A549 (cell line): ENCODE data around the gene TWIST2. TPM values are rescaled to one million over a fixed set of nuclear protein-coding genes. Genes with fewer than 3 reads are reported as not detected.

Experiments used
- ATAC-seq, 2 experiments: fragments of 200-7000 bp in 1 of 2; fragments of >200 bp in 1 of 2; cut with Nextera tagmentation in 1 of 2; cut with Tn5 transposase in 1 of 2; 3 replicates each; pipeline versions ENCODE4 v1.8.0 to v1.9.1; 2018 to 2020; ENCODE audit warnings: mild to moderate bottlenecking in 1 of 2, moderate library complexity in 1 of 2
- CTCF ChIA-PET: fragments of 300-600 bp; sonication (Branson Sonifier 250); formaldehyde crosslinking; extraction: SDS; loops from one replicate; lab custom pipeline; 2021; ENCODE audit warnings: antibody characterized with exemption, inconsistent platforms; lab: Yijun Ruan, JAX
- POLR2A ChIA-PET: fragments of 350-600 bp; formaldehyde crosslinking; extraction: SDS; loops from one replicate; lab custom pipeline; 2021; ENCODE audit warnings: antibody characterized with exemption, inconsistent platforms; lab: Yijun Ruan, JAX
- DNase-seq, 2 experiments: peaks; one replicate each; pipeline versions ENCODE4 v3.0.0 to v3.0.0-alpha.2; 2011 to 2016; ENCODE audit warnings: low read depth in 1 of 2, low spot score in 1 of 2
- FAIRE-seq: peaks from 2 replicates; lab custom pipeline; 2011; peaks lifted over from hg19 to GRCh38; lab: Jason Lieb, UNC
- H3K27ac ChIP-seq, 2 experiments: fragments of >200 bp; sonication (Bioruptor Twin); formaldehyde crosslinking; 3 replicates each; pipeline ENCODE4 v1.5.1; 2016 to 2017
- H3K4me1 ChIP-seq: fragments of >200 bp; sonication (Bioruptor Twin); formaldehyde crosslinking; 3 replicates; pipeline ENCODE4 v1.6.1; 2016
- H3K4me2 ChIP-seq: fragments of >200 bp; sonication (Bioruptor Twin); formaldehyde crosslinking; 3 replicates; pipeline ENCODE4 v1.6.1; 2016
- H3K4me3 ChIP-seq: fragments of >200 bp; sonication (Bioruptor Twin); formaldehyde crosslinking; 3 replicates; pipeline ENCODE4 v1.5.1; 2016
- H3K9me3 ChIP-seq: fragments of >200 bp; sonication (Bioruptor Twin); formaldehyde crosslinking; 3 replicates; pipeline ENCODE4 v1.6.1; 2016
- CHD4 ChIP-seq: fragments of 200-600 bp; sonication (generic); IDR thresholded peaks from 2 replicates; pipeline ENCODE4 v1.6.1; 2016; ENCODE audit warnings: antibody characterized with exemption, mild to moderate bottlenecking, borderline replicate concordance
- EHMT2 ChIP-seq: fragments of 200-600 bp; sonication (generic); IDR thresholded peaks from 2 replicates; pipeline ENCODE4 v1.6.1; 2016; ENCODE audit warnings: antibody characterized with exemption, low read depth, mild to moderate bottlenecking, moderate library complexity
- EP300 ChIP-seq, 2 experiments: fragments of >200 bp; sonication (Bioruptor Twin); formaldehyde crosslinking; IDR thresholded peaks; 2 replicates in 1 of 2; 3 replicates in 1 of 2; pipeline ENCODE4 v1.6.1; 2016 to 2017
- ESRRA ChIP-seq: fragments of 150-350 bp; IDR thresholded peaks from 2 replicates; pipeline ENCODE4 v1.6.1; 2014; ENCODE audit warnings: mild to moderate bottlenecking, low read length, borderline replicate concordance
- FOSB ChIP-seq: fragments of 250-450 bp; sonication (Bioruptor Pico); IDR thresholded peaks from 2 replicates; pipeline ENCODE4 v1.5.0; 2020; ENCODE audit warnings: mild to moderate bottlenecking, moderate library complexity
- FOXS1 ChIP-seq: fragments of 250-450 bp; sonication (Bioruptor Pico); IDR thresholded peaks from 2 replicates; pipeline ENCODE4 v1.5.0; 2020; ENCODE audit warnings: mild to moderate bottlenecking, moderate library complexity
- GATA3 ChIP-seq: IDR thresholded peaks from 2 replicates; pipeline ENCODE4 v1.6.1; 2012; ENCODE audit warnings: borderline replicate concordance
- HEYL ChIP-seq: fragments of 250-450 bp; sonication (Bioruptor Pico); IDR thresholded peaks from 2 replicates; pipeline ENCODE4 v1.8.0; 2021; ENCODE audit warnings: mild to moderate bottlenecking, moderate library complexity
- HOXA7 ChIP-seq: fragments of 250-450 bp; sonication (Bioruptor Pico); IDR thresholded peaks from 2 replicates; pipeline ENCODE4 v1.5.0; 2020; ENCODE audit warnings: mild to moderate bottlenecking, moderate library complexity
- JUN ChIP-seq, 2 experiments: fragments of >200 bp; sonication (Bioruptor Twin); formaldehyde crosslinking; IDR thresholded peaks; 2 replicates in 1 of 2; 3 replicates in 1 of 2; pipeline ENCODE4 v1.6.1; 2016 to 2017
- JUNB ChIP-seq: fragments of >200 bp; sonication (Bioruptor Twin); formaldehyde crosslinking; IDR thresholded peaks from 2 replicates; pipeline ENCODE4 v1.6.1; 2016
- KDM1A ChIP-seq: fragments of 200-600 bp; sonication (generic); IDR thresholded peaks from 2 replicates; pipeline ENCODE4 v1.6.1; 2016; ENCODE audit warnings: low read depth, mild to moderate bottlenecking
- KDM5A ChIP-seq: fragments of 200-600 bp; sonication (generic); IDR thresholded peaks from 2 replicates; pipeline ENCODE4 v1.6.1; 2016; ENCODE audit warnings: antibody characterized with exemption, mild to moderate bottlenecking
- MAFK ChIP-seq: fragments of 450-650 bp; IDR thresholded peaks from 2 replicates; pipeline ENCODE4 v1.6.1; 2014; ENCODE audit not compliant: partially characterized antibody
- MAX ChIP-seq: IDR thresholded peaks from 2 replicates; pipeline ENCODE4 v1.6.1; 2012
- NFE2L2 ChIP-seq: fragments of 150-350 bp; conservative IDR thresholded peaks from 2 replicates; pipeline ENCODE4 v1.6.1; 2014; ENCODE audit warnings: low read length
- NPAS2 ChIP-seq: fragments of 250-450 bp; sonication (Bioruptor Pico); IDR thresholded peaks from 2 replicates; pipeline ENCODE4 v1.8.0; 2022; ENCODE audit warnings: mild to moderate bottlenecking, moderate library complexity, borderline replicate concordance
- POLR2A ChIP-seq: IDR thresholded peaks from 2 replicates; pipeline ENCODE4 v1.6.1; 2012; ENCODE audit warnings: mild to moderate bottlenecking, low read length
- POLR2AphosphoS2 ChIP-seq: conservative IDR thresholded peaks from 2 replicates; pipeline ENCODE4 v1.6.1; 2012; ENCODE audit warnings: low read length, improper control_type of control experiment, inconsistent platforms
- RARB ChIP-seq: fragments of 250-450 bp; sonication (Bioruptor Pico); IDR thresholded peaks from 2 replicates; pipeline ENCODE4 v1.8.0; 2021; ENCODE audit warnings: mild to moderate bottlenecking, moderate library complexity
- RCOR1 ChIP-seq: fragments of 150-350 bp; IDR thresholded peaks from 2 replicates; pipeline ENCODE4 v1.6.1; 2014; ENCODE audit warnings: antibody characterized with exemption, low read length, low read depth
- RNF2 ChIP-seq: fragments of 200-600 bp; sonication (generic); IDR thresholded peaks from 2 replicates; pipeline ENCODE4 v1.6.1; 2016; ENCODE audit warnings: low read depth, mild to moderate bottlenecking, antibody characterized with exemption, moderate library complexity, borderline replicate concordance
- SMC3 ChIP-seq: fragments of >200 bp; sonication (Bioruptor Twin); formaldehyde crosslinking; IDR thresholded peaks from 3 replicates; pipeline ENCODE4 v1.6.1; 2018; ENCODE audit warnings: inconsistent platforms
- SREBF2 ChIP-seq: fragments of 450-650 bp; IDR thresholded peaks from 2 replicates; pipeline ENCODE4 v1.6.1; 2014; ENCODE audit warnings: mild to moderate bottlenecking, moderate library complexity
- ZFP36 ChIP-seq: fragments of 450-650 bp; IDR thresholded peaks from 2 replicates; pipeline ENCODE4 v1.6.1; 2014; ENCODE audit warnings: borderline replicate concordance; ENCODE audit not compliant: partially characterized antibody
- ZSCAN20 ChIP-seq: fragments of 250-450 bp; sonication (Bioruptor Pico); IDR thresholded peaks from 2 replicates; pipeline ENCODE4 v1.8.0; 2022; ENCODE audit warnings: mild to moderate bottlenecking, moderate library complexity
- WGBS: methylation state at CpG from one replicate; pipeline ENCODE4 v1.1.6; 2017; ENCODE audit errors: missing lambda C conversion rate; 5-methylcytosine and 5-hydroxymethylcytosine counted together
- polyA plus RNA-seq, 4 experiments: library from polyadenylated mRNA; depleted of rRNA in 3 of 4; stranded (reverse); fragments of >200 nt; fragmentation: RNase III in 1 of 4; extraction: RNeasy Plus Mini Kit Qiagen cat#74134 plus additional on column Dnase treatment in 1 of 4; gene quantifications; 2 replicates in 3 of 4; 3 replicates in 1 of 4; pipeline ENCODE4 v1.2.3, GENCODE V29; 2011 to 2017
- TF ChIP-seq, protein P1 (sequence below): fragments of >200 bp; sonication (Bioruptor Twin); formaldehyde crosslinking; IDR thresholded peaks from 2 replicates; pipeline ENCODE4 v1.6.1; 2016
- TF ChIP-seq, protein P2 (sequence below): fragments of >200 bp; sonication (Bioruptor Twin); formaldehyde crosslinking; IDR thresholded peaks from 3 replicates; pipeline ENCODE4 v1.5.1; 2016
- TF ChIP-seq, protein P3 (sequence below): fragments of 250-450 bp; sonication (Bioruptor Pico); IDR thresholded peaks from 2 replicates; pipeline ENCODE4 v1.5.0; 2020; ENCODE audit warnings: low read depth, mild to moderate bottlenecking, moderate library complexity

Gene TWIST2
- polyA plus RNA-seq, 2 of the 4 experiments (the other 2 are of a cell fraction), result 7.1 to 8.2 TPM

GRCh38 chr2:238947243-238947760 is 99.4 kb downstream of the TWIST2 start:
- H3K4me1 ChIP-seq, result peaks cover 19% of the 10 kb centered on the region
- POLR2A ChIA-PET, result no interaction called here
- no peak overlapping the region for H3K27ac ChIP-seq
- DNase-seq, result no peak
- WGBS, result 87% methylated on average over 4 of the region's 9 CpGs
- H3K4me2 ChIP-seq, result no peak overlapping the region
- no peak overlapping the region for H3K4me3 ChIP-seq
- no peaks in the 10 kb centered on the region for H3K9me3 ChIP-seq
- no peak for TF ChIP-seq JUNB
- no peak for TF ChIP-seq FOSB
- TF ChIP-seq HOXA7, result no peak
- TF ChIP-seq HEYL (CRISPR knock-in tag), result no peak
- TF ChIP-seq ZSCAN20 (CRISPR knock-in tag), result no peak
- no peak for TF ChIP-seq RNF2
- TF ChIP-seq, all 56 proteins: peak for 0
- no peak for ATAC-seq
- FAIRE-seq, result no peak
- CTCF ChIA-PET, result interaction anchor here (1.9 to 3.1 kb wide), 2 partner anchors 9 to 24 kb away, joined by 7 to 13 read pairs; no protein-coding TSS in a partner anchor

- DNase-seq (peak; percentile 39 to 59), FAIRE-seq (no peak), ATAC-seq (peak; percentile 61 to 72)
- H3K27ac ChIP-seq, result peak overlapping the region in 1 of 2 experiments; percentile 16; a peak in 2 of 6 replicates
- H3K9me3 ChIP-seq, result no peaks in the 10 kb centered on the region
- CTCF ChIA-PET, result interaction anchor here (0.5 to 1.9 kb wide), 6 partner anchors 19 to 637 kb away, joined by 3 to 7 read pairs (median 3); no protein-coding TSS in a partner anchor
- TF ChIP-seq EHMT2, result no peak
- TF ChIP-seq JUN (IDR thresholded peaks at IDR 0.05), result no peak
- TF ChIP-seq HEYL (CRISPR knock-in tag), result no peak
- TF ChIP-seq, protein P1, sequence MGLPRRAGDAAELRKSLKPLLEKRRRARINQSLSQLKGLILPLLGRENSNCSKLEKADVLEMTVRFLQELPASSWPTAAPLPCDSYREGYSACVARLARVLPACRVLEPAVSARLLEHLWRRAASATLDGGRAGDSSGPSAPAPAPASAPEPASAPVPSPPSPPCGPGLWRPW, result no peak
- TF ChIP-seq RNF2, result no peak
- no peak for TF ChIP-seq KDM5A
- TF ChIP-seq, protein P2, sequence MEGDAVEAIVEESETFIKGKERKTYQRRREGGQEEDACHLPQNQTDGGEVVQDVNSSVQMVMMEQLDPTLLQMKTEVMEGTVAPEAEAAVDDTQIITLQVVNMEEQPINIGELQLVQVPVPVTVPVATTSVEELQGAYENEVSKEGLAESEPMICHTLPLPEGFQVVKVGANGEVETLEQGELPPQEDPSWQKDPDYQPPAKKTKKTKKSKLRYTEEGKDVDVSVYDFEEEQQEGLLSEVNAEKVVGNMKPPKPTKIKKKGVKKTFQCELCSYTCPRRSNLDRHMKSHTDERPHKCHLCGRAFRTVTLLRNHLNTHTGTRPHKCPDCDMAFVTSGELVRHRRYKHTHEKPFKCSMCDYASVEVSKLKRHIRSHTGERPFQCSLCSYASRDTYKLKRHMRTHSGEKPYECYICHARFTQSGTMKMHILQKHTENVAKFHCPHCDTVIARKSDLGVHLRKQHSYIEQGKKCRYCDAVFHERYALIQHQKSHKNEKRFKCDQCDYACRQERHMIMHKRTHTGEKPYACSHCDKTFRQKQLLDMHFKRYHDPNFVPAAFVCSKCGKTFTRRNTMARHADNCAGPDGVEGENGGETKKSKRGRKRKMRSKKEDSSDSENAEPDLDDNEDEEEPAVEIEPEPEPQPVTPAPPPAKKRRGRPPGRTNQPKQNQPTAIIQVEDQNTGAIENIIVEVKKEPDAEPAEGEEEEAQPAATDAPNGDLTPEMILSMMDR, result no peak
- no peak for TF ChIP-seq JUNB
- TF ChIP-seq ESRRA, result no peak
- no peak for TF ChIP-seq POLR2AphosphoS2
- TF ChIP-seq NPAS2, result no peak
- TF ChIP-seq, protein P3, sequence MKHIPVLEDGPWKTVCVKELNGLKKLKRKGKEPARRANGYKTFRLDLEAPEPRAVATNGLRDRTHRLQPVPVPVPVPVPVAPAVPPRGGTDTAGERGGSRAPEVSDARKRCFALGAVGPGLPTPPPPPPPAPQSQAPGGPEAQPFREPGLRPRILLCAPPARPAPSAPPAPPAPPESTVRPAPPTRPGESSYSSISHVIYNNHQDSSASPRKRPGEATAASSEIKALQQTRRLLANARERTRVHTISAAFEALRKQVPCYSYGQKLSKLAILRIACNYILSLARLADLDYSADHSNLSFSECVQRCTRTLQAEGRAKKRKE (CRISPR knock-in tag), result no peak
- whole genome bisulfite sequencing, result 53% methylated on average over 10 of the region's 10 CpGs
- peaks cover 19% of the 10 kb centered on the region for H3K4me1 ChIP-seq
- H3K4me3 ChIP-seq, result no peak overlapping the region
- POLR2A ChIA-PET, result no interaction called here
- peak overlapping the region; percentile 22; the same call in 1 of the 3 replicates for H3K4me2 ChIP-seq
These were observed 100.2 kb downstream of the TWIST2 start for GRCh38 chr2:238947920-238948710.

DNA sequence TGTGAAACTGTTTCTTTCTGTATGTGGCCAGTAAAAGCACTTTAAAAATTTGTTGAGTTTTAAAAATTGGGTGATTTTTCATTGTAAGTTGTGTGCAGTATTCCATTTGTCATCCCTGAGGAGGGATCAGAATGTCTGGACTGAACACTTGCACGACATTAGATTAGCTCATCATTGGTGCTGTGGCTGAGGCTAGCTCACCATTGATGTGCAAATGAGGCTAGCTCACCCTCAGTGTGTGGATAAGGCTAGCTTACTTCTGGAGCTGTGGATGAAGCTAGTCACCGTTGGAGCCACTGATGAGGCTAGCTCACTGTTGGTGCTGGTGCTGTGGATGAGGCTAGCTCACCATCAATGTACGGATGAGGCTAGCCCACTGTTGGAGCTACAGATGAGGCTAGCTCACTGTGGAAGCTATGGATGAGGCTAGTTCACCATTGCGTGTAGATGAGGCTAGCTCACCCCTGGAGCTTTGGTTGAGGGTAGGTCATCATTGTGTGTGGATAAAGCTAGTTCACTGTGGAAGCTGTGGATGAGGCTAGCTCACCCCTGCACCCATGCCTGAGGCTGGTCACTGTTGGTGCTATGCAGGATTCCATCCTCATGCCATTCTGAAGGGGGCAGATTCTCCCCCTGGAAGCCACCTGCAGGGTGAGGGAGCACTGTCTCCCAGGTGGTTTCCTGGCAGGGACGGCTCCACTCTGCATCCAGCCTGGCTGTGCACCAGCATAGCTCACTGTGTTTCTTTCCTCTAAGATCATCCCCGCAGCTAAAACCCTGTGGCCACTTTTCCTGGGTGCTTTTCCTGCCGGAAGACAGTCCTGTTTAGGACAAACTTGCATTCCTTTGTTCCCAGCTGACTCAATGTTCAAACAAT is 101.1 kb downstream of the TWIST2 start:
- no peak overlapping the region; a peak in 1 of 6 replicates for H3K27ac ChIP-seq
- H3K4me2 ChIP-seq, result 0 out of 3 replicates have a peak overlapping the region, but pooled peaks have one; percentile 22
- DNase-seq (no peak), ATAC-seq (no peak; a peak in 1 of 6 replicates), FAIRE-seq (no peak)
- ChIA-PET CTCF (interaction anchor here (0.9 to 2.3 kb wide), 6 partner anchors 18 to 436 kb away, joined by 3 to 8 read pairs (median 4); partner anchors contain the start of gene TWIST2), POLR2A (no interaction called here)
- H3K9me3 ChIP-seq, result no peaks in the 10 kb centered on the region
- peaks cover 19% of the 10 kb centered on the region for H3K4me1 ChIP-seq
- WGBS, result 65% methylated on average over 7 of the region's 7 CpGs
- H3K4me3 ChIP-seq, result no peak overlapping the region
- no peak for TF ChIP-seq SMC3
- TF ChIP-seq CHD4, result no peak
- TF ChIP-seq KDM1A, result no peak
- no peak for TF ChIP-seq ZSCAN20 (CRISPR knock-in tag)
- no peak for TF ChIP-seq ESRRA
- no peak for TF ChIP-seq SREBF2
- TF ChIP-seq HEYL (CRISPR knock-in tag), result no peak
- no peak for TF ChIP-seq GATA3
- no peak for TF ChIP-seq EP300 (IDR thresholded peaks at IDR 0.05)
- no peak for TF ChIP-seq RCOR1
- no peak for TF ChIP-seq FOXS1 (CRISPR knock-in tag)
- no peak for TF ChIP-seq MAX
- TF ChIP-seq POLR2A, result no peak
- TF ChIP-seq MAFK, result no peak
- TF ChIP-seq ZFP36, result no peak
- TF ChIP-seq RARB (CRISPR knock-in tag), result no peak
- TF ChIP-seq NFE2L2, result no peak
